Liver (tissue), 9 donors: ENCODE results near the gene AKR1B1. TPM values are rescaled to one million over a fixed set of nuclear protein-coding genes. Genes with fewer than 3 reads are reported as not detected.

Experiments used
- DNase-seq: peaks from one replicate; pipeline ENCODE4 v3.0.0-alpha.2; 2017; ENCODE audit warnings: low spot score
- H3K27ac ChIP-seq, 2 donors: one replicate each; pipeline ENCODE4 v1.7.0; 2013; ENCODE audit warnings: inconsistent platforms in 2 of 2, low read length in 2 of 2, control low read depth in 1 of 2, low read depth in 1 of 2, mild to moderate bottlenecking in 1 of 2
- H3K27me3 ChIP-seq, 4 donors: one replicate each; pipeline versions ENCODE4 v1.6.1 to v1.7.0; 2013; ENCODE audit warnings: low read length in 3 of 4, inconsistent platforms in 1 of 4, mild to moderate bottlenecking in 1 of 4, moderate library complexity in 1 of 4; ENCODE audit not compliant: control insufficient read depth in 4 of 4, insufficient read depth in 4 of 4
- H3K36me3 ChIP-seq, 4 donors: one replicate each; pipeline versions ENCODE4 v1.6.1 to v1.7.0; 2013; ENCODE audit warnings: low read length in 3 of 4, mild to moderate bottlenecking in 3 of 4, low read depth in 1 of 4, moderate library complexity in 1 of 4; ENCODE audit not compliant: control insufficient read depth in 4 of 4, insufficient read depth in 3 of 4
- H3K4me1 ChIP-seq, 4 donors: one replicate each; pipeline versions ENCODE4 v1.6.1 to v1.7.0; 2013; ENCODE audit warnings: low read length in 3 of 4, mild to moderate bottlenecking in 3 of 4, moderate library complexity in 1 of 4; ENCODE audit not compliant: control insufficient read depth in 4 of 4, insufficient read depth in 4 of 4
- H3K4me3 ChIP-seq, 3 donors: one replicate each; pipeline versions ENCODE4 v1.6.1 to v1.7.0; 2013; ENCODE audit warnings: low read length in 3 of 3, control low read depth in 1 of 3, low read depth in 1 of 3, mild to moderate bottlenecking in 1 of 3
- H3K9ac ChIP-seq, 2 donors: one replicate each; pipeline ENCODE4 v1.7.0; 2013; ENCODE audit warnings: low read length in 2 of 2, mild to moderate bottlenecking in 2 of 2, moderate library complexity in 2 of 2, control low read depth in 1 of 2, low read depth in 1 of 2
- H3K9me3 ChIP-seq, 4 donors: one replicate each; pipeline versions ENCODE4 v1.6.1 to v1.7.0; 2013; ENCODE audit warnings: low read length in 3 of 4; ENCODE audit not compliant: control insufficient read depth in 4 of 4
- ATF3 ChIP-seq: IDR thresholded peaks from 2 replicates; pipeline ENCODE4 v1.6.1; 2016; ENCODE audit warnings: antibody characterized with exemption
- CTCF ChIP-seq: fragments of 150-350 bp; IDR thresholded peaks from 2 replicates; pipeline ENCODE4 v1.5.1; 2017; ENCODE audit warnings: improper control_type of control experiment, low read depth, low read length; ENCODE audit not compliant: missing input control
- EGR1 ChIP-seq, 2 donors: IDR thresholded peaks; 2 replicates each; pipeline ENCODE4 v1.6.1; 2016 to 2018; ENCODE audit warnings: antibody characterized with exemption in 2 of 2, low read depth in 2 of 2
- FOXA1 ChIP-seq: IDR thresholded peaks from 2 replicates; pipeline ENCODE4 v1.6.1; 2016; ENCODE audit warnings: antibody characterized with exemption
- FOXA2 ChIP-seq: IDR thresholded peaks from 2 replicates; pipeline ENCODE4 v1.6.1; 2016; ENCODE audit warnings: antibody characterized with exemption
- GABPA ChIP-seq, 2 donors: IDR thresholded peaks in 1 of 2; conservative IDR thresholded peaks in 1 of 2; 2 replicates each; pipeline ENCODE4 v1.6.1; 2016; ENCODE audit warnings: antibody characterized with exemption in 2 of 2, mild to moderate bottlenecking in 1 of 2, moderate library complexity in 1 of 2
- HNF4A ChIP-seq, 2 donors: conservative IDR thresholded peaks; 2 replicates each; pipeline ENCODE4 v1.6.1; 2016; ENCODE audit warnings: antibody characterized with exemption in 2 of 2, mild to moderate bottlenecking in 2 of 2
- HNF4G ChIP-seq: IDR thresholded peaks from 2 replicates; pipeline ENCODE4 v1.6.1; 2016; ENCODE audit warnings: antibody characterized with exemption
- MAX ChIP-seq: IDR thresholded peaks from 2 replicates; pipeline ENCODE4 v1.6.1; 2016; ENCODE audit warnings: antibody characterized with exemption
- NR2F2 ChIP-seq: IDR thresholded peaks from 2 replicates; pipeline ENCODE4 v1.6.1; 2016; ENCODE audit warnings: antibody characterized with exemption
- RAD21 ChIP-seq, 2 donors: IDR thresholded peaks; 2 replicates each; pipeline ENCODE4 v1.6.1; 2016; ENCODE audit warnings: antibody characterized with exemption in 2 of 2, mild to moderate bottlenecking in 2 of 2
- REST ChIP-seq: IDR thresholded peaks from 2 replicates; pipeline ENCODE4 v1.6.1; 2016; ENCODE audit warnings: antibody characterized with exemption, mild to moderate bottlenecking
- RXRA ChIP-seq, 2 donors: IDR thresholded peaks; 2 replicates each; pipeline ENCODE4 v1.6.1; 2017 to 2018; ENCODE audit warnings: antibody characterized with exemption in 2 of 2, mild to moderate bottlenecking in 1 of 2
- SP1 ChIP-seq: IDR thresholded peaks from 2 replicates; pipeline ENCODE4 v1.6.1; 2018; ENCODE audit warnings: antibody characterized with exemption, mild to moderate bottlenecking
- TAF1 ChIP-seq: conservative IDR thresholded peaks from 2 replicates; pipeline ENCODE4 v1.6.1; 2016; ENCODE audit warnings: antibody characterized with exemption, mild to moderate bottlenecking
- YY1 ChIP-seq: IDR thresholded peaks from 2 replicates; pipeline ENCODE4 v1.6.1; 2016; ENCODE audit warnings: antibody characterized with exemption, mild to moderate bottlenecking
- ZBTB33 ChIP-seq: IDR thresholded peaks from 2 replicates; pipeline ENCODE4 v1.6.1; 2016; ENCODE audit warnings: antibody characterized with exemption
- WGBS: extraction: QIAGEN DNeasy Blood & Tissue Kit; methylation state at CpG from one replicate; pipeline ENCODE4 v1.1.7; 2013; 5-methylcytosine and 5-hydroxymethylcytosine counted together
- polyA plus RNA-seq, 2 donors: library from polyadenylated mRNA; stranded (reverse) in 1 of 2; unstranded in 1 of 2; fragments of 200-250 nt in 1 of 2; fragments of >200 nt in 1 of 2; fragmentation: Nextera tagmentation in 1 of 2; extraction: Ambion mirVana in 1 of 2; gene quantifications; one replicate each; pipeline versions ENCODE4 v1.2.1 to v1.2.3, GENCODE V29; 2013 to 2015
- total RNA-seq, 2 donors: library from RNA; depleted of rRNA; stranded (reverse); fragments of >200 nt; gene quantifications; one replicate each; pipeline ENCODE4 v1.2.3, GENCODE V29; 2014
- donor health status: healthy.
- donor health status: healthy.
- donor health status: healthy.
- donor health status: healthy.
- donor health status: healthy.

The AKR1B1 gene
- total and polyA plus RNA-seq, 4 donors: 10.8 to 12.6 (median 11.6) TPM

GRCh38 chr7:134448356-134449229 lies 10.3 kb downstream of the AKR1B1 start:
- no peaks in the 10 kb centered on the region for H3K9me3 ChIP-seq
- no peak overlapping the region for H3K27ac ChIP-seq
- H3K27me3 ChIP-seq: no peaks in the 10 kb centered on the region
- H3K36me3 ChIP-seq: peaks cover 0 to 7% (median 2%) of the 10 kb centered on the region in 4 donors
- H3K4me1 ChIP-seq: no peaks in the 10 kb centered on the region
- H3K4me3 ChIP-seq: no peak overlapping the region
- TF ChIP-seq REST: no peak
- TF ChIP-seq ZBTB33: no peak
- TF ChIP-seq HNF4A (conservative IDR thresholded peaks at IDR 0.05): no peak
- TF ChIP-seq CTCF: no peak
- TF ChIP-seq HNF4G: no peak
- TF ChIP-seq NR2F2: no peak
- no peak for TF ChIP-seq ATF3
- TF ChIP-seq YY1: no peak
- TF ChIP-seq FOXA2: no peak
- no peak for TF ChIP-seq MAX
- no peak for TF ChIP-seq GABPA (IDR thresholded peaks at IDR 0.05 in 1 of 2, conservative IDR thresholded peaks at IDR 0.05 in 1 of 2)
- no peak overlapping the region for H3K9ac ChIP-seq
- 86% methylated on average over 11 of the region's 11 CpGs for WGBS
- DNase-seq: no peak

- H3K36me3 ChIP-seq: peaks cover 0 to 7% (median 2%) of the 10 kb centered on the region in 4 donors
- H3K4me1 ChIP-seq: no peaks in the 10 kb centered on the region
- no peak overlapping the region for H3K9ac ChIP-seq
- H3K9me3 ChIP-seq: no peaks in the 10 kb centered on the region
- WGBS: 88% methylated on average over 9 of the region's 9 CpGs
- H3K27me3 ChIP-seq: no peaks in the 10 kb centered on the region
- no peak for DNase-seq
- no peak overlapping the region for H3K27ac ChIP-seq
- H3K4me3 ChIP-seq: no peak overlapping the region
- no peak for TF ChIP-seq FOXA1
- TF ChIP-seq GABPA (IDR thresholded peaks at IDR 0.05 in 1 of 2, conservative IDR thresholded peaks at IDR 0.05 in 1 of 2): no peak
- no peak for TF ChIP-seq HNF4G
- TF ChIP-seq ATF3: no peak
- no peak for TF ChIP-seq RAD21 (IDR thresholded peaks at IDR 0.05)
- no peak for TF ChIP-seq HNF4A (conservative IDR thresholded peaks at IDR 0.05)
- no peak for TF ChIP-seq TAF1
- no peak for TF ChIP-seq NR2F2
- TF ChIP-seq SP1: no peak
- TF ChIP-seq FOXA2: no peak
- TF ChIP-seq MAX: no peak
- no peak for TF ChIP-seq RXRA (IDR thresholded peaks at IDR 0.05)
- TF ChIP-seq REST: no peak
- TF ChIP-seq EGR1 (IDR thresholded peaks at IDR 0.05; ENCODE audit: low read depth in 2 of 2): no peak
Observed at GRCh38 chr7:134447383-134447782, 11.5 kb downstream of the AKR1B1 start.
